SIG-M5 treated with dmso at 0.1 percent for 504 hours (cell line): ENCODE data around the gene ZCCHC10.
"Not testable (repeated sequence)": the region's sequence is repeated elsewhere in the genome, so short reads cannot be mapped to it uniquely, and the experiment has no call there.

Experiments
- DNase-seq: peaks from one replicate; lab custom pipeline; 2025; ENCODE audit not compliant: unreplicated experiment; lab: John Stamatoyannopoulos, UW

Gene ZCCHC10

GRCh38 chr5:133046560-133046959 is 20.2 kb upstream of the ZCCHC10 start:
- DNase-seq: not testable (repeated sequence)

DNA sequence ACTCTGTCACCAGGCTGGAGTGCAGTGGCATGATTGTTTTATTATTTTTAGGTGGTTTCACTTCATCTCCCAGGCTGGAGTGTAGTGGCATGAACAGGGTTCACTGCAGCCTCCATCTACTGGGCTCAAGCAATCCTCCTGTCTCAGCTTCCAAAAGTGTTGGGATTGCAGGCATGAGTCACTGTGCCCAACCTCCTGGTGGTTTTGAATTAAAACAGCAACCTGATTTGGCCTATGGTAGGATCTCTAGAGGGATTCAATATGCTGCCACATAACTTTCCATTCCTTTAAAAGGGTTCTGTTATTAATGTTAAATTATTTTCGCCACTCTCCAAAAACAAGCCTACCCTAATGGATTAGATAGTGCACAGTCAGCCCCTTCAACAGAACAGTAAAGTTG is 15.6 kb upstream of the ZCCHC10 start:
- DNase-seq: no peak

- no peak for DNase-seq
Observed at GRCh38 chr5:133041157-133041784, 14.9 kb upstream of the ZCCHC10 start.

GRCh38 chr5:133036677-133037076 is 10.3 kb upstream of the ZCCHC10 start:
- not testable (repeated sequence) for DNase-seq

DNA sequence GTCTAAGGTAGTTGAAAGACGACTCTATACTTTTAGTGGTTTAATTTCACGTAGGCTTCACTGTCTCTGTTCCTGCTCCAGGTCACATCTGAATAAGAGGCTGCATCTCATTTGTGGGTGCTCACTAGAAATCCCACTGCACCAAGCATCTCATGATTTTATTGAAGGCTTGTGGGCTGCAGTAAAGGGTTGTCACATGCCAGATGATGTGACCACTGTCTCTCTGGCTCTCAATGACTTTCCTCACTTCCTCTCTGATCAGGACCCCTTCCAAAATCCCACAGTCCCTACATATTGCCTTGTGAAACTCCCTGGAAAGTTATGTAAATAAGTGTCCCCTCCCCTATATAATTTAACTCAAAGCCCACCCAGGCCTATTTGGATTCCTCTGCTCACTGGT is 8.9 kb upstream of the ZCCHC10 start:
- DNase-seq: no peak

GRCh38 chr5:133034064-133034463 is 7.7 kb upstream of the ZCCHC10 start:
- DNase-seq: no peak

DNA sequence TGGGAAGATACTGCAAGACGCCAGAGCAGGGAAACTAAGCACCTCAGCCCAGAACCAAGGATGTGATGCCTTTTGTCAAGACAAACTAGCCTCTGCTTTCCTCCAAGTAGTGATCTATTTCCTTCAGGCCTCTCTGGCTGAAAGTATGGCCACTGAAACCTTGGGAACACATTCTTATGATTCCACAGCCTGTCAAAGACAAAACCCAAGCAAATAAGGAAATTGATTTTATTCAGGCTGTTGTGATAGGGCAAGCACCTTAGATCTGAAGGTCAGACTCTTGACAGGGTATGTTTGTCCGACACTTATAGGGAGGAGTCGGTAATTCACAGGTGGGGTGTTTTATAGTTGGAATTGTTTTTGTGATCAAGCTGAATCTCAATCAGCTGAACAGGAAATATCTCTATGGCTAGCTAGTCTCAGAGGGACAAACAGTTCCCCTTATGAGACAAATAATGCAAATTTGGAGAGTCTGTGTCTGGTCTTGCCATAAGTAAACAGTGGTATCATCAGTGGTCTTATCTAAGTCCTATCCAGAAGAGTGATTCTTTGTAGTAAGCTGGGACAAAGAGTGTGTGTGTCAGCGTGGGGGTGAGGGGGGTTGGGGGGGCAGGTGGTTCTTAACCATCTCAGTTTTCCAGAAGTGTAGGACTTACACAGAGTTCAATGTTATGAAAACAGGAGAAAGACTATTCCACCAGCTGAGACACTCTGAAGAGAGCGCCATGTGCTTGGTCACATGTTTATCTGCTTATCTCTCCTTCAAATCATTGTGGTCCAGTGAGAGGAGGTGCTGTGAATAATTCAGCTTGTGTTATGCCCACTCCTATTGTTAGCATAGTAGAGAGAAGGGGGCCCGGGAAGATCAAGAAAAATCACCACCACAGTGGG is 6.7 kb upstream of the ZCCHC10 start:
- peak; percentile 21 for DNase-seq

GRCh38 chr5:133030343-133031005 is 4.1 kb upstream of the ZCCHC10 start:
- DNase-seq: no peak

- no peak for DNase-seq
Observed at GRCh38 chr5:133029416-133029815, 3.1 kb upstream of the ZCCHC10 start.

DNA sequence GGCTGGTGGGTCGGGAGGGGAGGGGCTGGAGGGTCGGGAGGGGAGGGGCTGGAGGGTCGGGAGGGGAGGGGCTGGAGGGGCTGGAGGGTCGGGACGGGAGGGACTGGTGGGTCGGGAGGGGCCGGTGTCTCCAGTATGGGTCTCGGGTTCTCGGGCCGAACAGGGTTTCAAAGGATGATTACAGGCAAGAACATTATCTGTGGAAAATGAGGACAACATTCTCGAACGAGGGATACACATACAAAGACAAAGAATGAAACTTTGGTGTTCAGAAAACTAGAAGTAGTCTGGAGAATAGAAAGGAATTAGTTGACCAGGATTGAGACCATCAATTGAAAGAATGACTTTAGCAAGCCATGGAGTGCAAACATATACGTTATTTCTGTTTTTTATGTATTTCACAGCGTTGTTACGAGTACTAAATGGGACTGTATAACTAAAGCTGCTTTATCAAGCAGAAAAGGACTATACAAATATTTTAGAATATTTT is 360 bp upstream of the ZCCHC10 start:
- no peak for DNase-seq

DNA sequence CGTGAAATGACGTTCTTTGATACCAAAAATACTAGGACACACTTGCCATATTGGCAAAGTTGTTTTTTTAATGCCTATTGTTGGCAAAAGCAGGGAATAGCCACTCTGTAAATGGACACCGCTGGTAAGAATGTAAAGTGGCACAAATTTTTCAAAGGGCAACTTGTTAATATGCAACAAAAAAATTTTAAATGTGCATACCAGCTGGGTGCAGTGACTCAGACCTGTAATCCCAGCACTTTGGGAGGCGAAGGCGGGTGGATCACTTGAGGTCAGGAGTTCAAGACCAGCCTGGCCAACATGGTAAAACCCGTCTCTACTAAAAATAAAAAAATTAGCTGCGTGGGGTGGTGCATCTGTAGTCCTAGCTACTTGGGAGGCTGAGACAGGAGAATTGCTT is 6.9 kb downstream of the ZCCHC10 start:
- DNase-seq: not testable (repeated sequence)

DNA sequence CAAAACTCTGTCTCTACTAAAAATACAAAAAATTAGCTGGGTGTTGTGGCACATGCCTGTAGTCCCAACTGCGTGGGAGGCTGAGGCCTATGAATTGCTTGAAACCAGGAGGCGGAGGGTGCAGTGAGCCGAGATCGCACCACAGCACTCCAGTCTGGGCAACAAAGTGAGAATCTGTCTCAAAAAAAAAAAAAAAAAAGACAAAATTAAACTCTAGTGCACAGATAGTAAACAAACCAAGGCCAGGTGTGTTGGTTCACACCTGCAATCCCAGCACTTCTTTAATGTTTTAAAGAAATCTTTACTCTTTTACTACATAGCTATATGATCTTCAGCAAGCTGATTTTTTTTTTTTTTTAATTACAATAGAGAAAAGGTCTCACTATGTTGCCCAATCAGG is 8.4 kb downstream of the ZCCHC10 start:
- DNase-seq: no peak

DNA sequence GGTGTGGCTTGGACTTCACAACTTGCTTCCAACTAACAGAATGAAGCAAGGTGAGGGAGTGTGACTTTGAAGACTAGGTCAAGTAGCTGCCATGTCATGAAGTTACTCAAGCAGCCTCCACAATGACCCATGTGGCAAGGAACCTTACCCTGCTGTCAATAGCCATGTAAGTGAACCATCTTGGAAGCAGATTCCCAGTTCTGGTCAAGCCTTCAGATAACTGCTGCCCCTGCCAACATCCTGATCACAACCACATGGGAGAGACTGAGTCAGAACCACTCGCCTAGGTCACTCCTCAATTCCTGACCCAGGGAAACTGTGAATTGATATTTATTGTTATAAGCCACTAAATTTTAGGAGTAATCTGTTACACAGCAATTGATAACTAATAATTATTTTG is 10.9 kb downstream of the ZCCHC10 start:
- DNase-seq: no peak

- not testable (repeated sequence) for DNase-seq
Observed at GRCh38 chr5:133008455-133008854, 17.9 kb downstream of the ZCCHC10 start.

DNA sequence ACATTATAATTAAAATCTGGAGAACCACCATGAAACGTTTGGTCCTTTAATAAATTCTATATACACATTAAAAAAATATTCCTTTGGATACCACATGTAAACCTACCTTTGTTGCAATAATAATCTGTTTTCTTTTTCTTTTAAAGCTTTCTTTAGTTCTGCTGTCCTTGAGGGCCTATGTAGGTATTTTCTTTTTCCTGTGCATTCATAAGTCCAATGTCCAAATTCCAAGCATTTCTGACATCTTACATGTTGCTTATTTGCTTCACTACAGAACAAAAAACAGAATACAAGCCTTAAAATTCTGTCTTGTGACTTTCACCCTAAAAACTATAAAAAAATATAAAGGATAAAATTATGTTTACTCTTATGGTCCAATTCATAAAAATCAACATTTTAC is 19.7 kb downstream of the ZCCHC10 start:
- no peak for DNase-seq

DNA sequence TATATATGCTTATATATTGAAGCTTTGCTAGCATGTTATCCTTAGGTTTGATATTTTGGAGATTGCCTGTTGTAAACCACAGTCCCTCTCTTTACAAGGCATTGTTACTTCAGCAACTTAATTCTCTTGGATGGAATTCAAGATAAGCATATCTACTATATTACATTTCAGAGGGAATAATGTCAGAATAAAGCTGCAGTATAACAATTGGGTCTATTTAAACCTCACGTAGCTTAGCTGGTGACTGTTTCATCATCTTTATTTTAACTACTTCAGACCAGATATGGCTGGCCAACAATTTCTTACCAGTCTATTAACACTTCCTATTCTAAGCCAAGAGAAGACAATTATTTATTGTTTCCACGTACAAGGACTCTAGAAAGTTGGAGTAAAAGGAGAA is 27.1 kb downstream of the ZCCHC10 start:
- DNase-seq: no peak

- DNase-seq: peak; percentile 42
Observed at GRCh38 chr5:132998556-132998955, 27.8 kb downstream of the ZCCHC10 start.

DNA sequence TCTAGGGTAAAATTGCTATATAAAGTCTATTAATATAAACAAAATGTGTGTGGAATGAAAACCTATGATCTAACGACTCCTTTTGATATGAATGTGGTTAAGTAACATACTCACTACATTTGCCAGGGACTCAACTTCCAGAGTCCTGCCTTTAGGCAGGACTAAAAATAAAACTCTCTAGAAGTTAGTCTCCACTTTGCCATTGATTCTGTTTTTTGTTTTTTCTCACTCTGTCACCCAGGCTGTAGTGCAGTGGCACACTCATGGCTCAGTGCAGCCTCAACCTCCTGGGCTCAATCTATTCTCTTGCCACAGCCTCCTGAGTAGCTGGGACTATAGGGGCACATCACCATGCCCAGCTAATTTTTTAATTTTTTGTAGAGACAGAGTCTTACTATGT is 30.0 kb downstream of the ZCCHC10 start:
- no peak for DNase-seq

DNA sequence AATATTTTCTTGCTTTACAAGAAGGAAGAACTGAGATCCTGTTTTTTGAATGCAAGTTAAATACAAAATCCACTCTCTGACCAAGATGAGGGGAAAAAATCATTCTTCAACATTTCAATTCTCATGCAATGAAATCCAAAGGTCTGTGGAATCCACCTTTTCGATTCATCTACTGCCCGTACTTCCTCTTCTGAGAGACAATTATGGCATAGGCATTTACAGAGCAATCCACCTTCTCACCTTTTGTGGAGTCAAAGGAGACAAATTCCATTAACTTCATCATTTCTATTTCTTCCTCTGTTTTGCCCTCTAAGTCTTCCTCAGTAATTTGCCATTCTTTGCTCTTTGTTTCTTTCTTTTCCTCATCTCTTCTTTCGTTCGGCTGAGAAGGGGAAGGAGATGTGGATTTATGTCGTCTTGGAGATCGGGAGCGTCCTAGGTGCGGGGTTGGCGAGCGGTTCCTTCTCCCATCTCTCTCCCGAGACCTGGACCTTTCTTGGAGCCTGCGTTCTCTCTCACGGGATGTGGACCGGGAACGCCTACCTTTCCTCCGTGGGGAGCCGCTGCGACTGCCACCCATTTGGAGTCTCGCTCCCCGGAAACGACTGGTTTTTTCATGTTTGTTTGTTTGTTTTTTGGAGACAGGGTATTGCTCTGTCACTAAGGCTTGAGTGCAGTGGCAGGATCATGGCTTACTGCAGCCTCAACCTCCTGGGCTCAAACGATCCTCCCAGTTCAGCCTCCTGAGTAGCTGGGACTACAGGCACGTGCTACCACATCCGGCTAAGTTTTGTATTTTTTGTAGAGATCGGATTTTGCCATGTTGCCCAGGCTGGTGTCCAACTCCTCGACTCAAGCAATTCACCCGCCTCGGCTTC is 38.6 kb downstream of the ZCCHC10 start:
- no peak for DNase-seq

GRCh38 chr5:132982971-132983370 is 43.4 kb downstream of the ZCCHC10 start:
- not testable (repeated sequence) for DNase-seq

- DNase-seq: no peak
Observed at GRCh38 chr5:132981288-132981687, 45.1 kb downstream of the ZCCHC10 start.
